RPMI7951 (cell line): ENCODE measurements around the gene NCCRP1. TPM values are rescaled to one million over a fixed set of nuclear protein-coding genes. Genes with fewer than 3 reads are reported as not detected.
A peak's percentile ranks its signal among the peaks of the same experiment; 100 is the strongest.
"Not testable (repeated sequence)": the region's sequence is repeated elsewhere in the genome, so short reads cannot be mapped to it uniquely, and the experiment has no call there.

Experiments used
- DNase-seq: peaks from one replicate; pipeline ENCODE4 v3.0.0-alpha.2; 2012; ENCODE audit warnings: low read depth
- total RNA-seq: library from RNA; depleted of rRNA; stranded (reverse); fragments of >200 nt; shearing (Covaris generic); gene quantifications from 2 replicates; pipeline ENCODE4 v1.2.3, GENCODE V29; 2014

Gene NCCRP1
- total RNA-seq, 1 experiment from 2014 or later = 0.12 TPM

GRCh38 chr19:39208175-39208795, 11.5 kb downstream of the NCCRP1 start:
- no peak for DNase-seq

GRCh38 chr19:39209196-39209595, 12.4 kb downstream of the NCCRP1 start:
- DNase-seq = no peak

DNA sequence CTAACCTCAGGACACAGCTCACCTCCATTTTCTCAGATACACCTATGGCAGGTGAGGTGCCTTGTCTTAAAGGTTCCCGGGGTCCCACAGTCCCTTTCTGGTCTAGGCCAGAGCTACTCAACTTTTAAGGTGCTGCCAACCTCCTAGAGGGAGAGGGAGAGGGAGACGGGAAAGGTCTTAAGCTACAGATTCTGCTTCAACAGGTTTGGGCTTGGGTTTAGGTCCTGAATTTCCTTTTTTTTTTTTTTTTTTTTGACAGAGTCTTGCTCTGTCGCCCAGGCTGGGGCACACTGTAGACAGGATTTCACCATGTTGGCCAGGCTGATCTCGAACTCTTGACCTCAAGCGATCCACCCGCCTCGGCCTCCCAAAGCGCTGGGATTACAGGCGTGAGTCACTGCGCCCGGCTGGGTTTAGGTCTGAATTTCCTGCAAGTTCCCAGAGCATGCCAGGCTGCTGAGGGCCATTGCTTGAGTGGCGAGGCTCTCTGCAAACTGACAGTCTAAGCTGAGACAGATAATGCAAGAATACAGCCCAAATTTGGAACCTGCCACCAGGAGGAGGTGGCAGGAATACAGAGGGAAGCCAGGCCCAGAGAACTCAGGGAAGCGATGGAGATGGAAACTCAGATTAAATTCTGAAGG, 15.1 kb downstream of the NCCRP1 start:
- peak; percentile 24 for DNase-seq

DNA sequence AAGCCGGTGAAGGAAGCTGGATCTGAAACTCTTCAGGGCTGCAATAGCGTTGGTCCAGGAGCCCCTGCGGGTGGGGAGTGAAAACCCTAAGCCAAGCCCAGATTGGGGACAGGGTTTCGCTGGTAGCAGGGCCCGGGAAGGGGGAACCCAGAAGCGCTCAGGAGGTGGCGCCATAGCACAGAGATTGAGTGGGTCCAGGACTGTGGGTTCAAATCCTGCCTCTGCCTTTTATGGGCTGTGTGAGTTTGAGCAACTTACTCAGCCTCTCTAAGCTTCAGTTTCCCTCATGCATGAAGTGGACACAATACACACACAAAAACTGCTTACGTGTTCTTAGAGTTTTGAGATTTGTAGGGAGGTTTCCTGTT, 15.6 kb downstream of the NCCRP1 start:
- no peak for DNase-seq

DNA sequence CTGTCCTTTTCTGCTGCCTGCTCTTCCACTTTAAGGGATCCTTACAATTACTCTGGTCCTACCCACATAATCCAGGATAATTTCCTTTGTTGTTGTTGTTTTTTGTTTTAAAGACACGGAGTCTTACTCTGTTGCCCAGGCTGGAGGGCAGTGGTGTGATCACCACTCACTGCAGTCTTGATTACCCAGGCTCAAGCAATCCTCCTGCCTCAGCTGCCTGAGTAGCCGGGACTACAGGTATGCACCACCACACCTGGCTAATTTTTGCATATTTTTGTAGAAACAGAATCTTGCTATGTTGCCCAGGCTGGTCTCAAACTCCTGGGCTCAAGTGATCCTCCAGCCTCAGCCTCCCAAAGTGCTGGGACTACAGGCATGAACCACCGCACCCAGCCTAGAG, 18.6 kb downstream of the NCCRP1 start:
- not testable (repeated sequence) for DNase-seq

DNA sequence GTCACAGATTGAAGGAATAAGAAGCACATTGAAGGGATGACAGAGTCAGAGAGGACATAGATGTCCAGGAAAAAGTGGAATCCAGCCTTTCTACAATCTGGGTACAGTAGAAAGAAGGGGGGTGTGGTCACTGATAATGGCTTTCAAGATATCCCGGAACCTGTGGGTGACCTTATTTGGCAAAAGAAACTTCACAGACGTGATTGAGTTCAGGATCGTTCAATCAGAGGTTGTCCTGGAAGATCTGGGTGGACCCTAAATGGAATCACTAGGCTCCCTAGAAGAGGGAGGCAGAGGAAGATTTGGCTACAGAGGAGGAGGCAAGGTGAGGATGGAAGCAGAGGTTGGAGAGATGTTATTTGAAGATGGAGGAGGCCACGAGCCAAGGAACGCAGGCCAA, 20.3 kb downstream of the NCCRP1 start:
- no peak for DNase-seq

DNA sequence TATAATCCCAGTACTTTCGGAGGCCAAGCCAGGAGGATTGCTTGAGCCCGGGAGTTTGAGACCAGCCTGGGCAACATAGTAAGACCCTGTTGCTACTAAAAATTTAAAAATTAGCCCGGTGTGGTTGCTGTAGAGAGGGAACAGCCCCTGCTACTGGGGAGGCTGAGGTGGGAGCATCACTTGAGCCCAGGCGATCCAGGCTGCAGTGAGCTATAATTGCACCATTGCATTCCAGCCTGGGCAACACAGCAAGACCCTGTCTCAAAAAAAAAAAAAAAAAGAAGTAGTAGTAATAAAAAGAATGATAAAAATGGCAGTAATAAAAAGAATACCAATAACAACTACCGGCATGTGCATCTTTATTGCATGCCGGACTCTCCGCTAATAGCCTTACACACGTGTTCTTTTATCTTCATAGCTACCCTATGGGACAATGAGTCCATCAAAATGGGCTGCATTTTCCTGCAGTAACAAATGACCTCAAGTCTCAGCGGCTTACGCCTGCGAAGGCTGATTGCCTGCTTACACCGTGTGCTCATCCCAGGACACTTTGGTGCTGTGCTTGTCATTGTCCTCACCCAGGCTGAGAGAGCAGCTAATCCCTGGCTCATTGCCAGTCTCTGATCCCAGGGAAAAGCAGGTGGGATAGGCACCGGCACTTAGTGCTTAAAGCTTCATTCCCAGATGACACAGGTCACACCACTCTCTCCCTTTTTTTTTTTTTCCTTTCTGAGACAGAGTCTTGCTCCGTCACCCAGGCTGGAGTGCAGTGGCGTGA, 21.7 kb downstream of the NCCRP1 start:
- no peak for DNase-seq

- not testable (repeated sequence) for DNase-seq
These were observed 22.3 kb downstream of the NCCRP1 start for GRCh38 chr19:39219108-39219507.

DNA sequence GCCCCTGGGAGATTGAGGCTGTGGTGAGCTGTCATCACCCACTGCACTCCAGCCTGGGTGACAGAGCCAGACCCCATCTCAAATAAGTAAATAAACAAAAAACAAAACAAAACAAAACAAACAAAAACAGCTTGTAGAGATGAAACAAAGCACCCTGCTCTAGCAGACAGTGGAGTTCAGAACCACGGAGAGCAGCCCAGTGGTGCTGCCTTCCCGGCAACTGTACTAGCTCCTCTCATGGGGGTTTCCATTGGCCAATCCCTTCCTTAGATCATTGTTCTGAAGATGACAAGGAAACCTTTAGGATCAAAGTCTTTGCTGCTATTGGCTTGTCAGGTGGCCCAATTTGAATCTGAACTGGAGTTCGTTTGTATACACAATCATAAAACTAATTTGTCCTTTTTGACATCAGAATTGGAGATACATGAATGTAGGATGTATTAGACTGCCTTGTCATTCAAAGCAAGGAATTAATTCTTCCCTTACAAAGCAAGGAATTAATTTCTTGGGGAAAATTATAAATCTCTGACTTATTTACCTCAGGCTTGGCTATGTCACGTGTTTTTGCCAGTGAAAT, 27.0 kb downstream of the NCCRP1 start:
- peak; percentile 22 for DNase-seq

- DNase-seq = no peak
These were observed 28.1 kb downstream of the NCCRP1 start for GRCh38 chr19:39224910-39225309.

- no peak for DNase-seq
These were observed 33.5 kb downstream of the NCCRP1 start for GRCh38 chr19:39230096-39230764.

DNA sequence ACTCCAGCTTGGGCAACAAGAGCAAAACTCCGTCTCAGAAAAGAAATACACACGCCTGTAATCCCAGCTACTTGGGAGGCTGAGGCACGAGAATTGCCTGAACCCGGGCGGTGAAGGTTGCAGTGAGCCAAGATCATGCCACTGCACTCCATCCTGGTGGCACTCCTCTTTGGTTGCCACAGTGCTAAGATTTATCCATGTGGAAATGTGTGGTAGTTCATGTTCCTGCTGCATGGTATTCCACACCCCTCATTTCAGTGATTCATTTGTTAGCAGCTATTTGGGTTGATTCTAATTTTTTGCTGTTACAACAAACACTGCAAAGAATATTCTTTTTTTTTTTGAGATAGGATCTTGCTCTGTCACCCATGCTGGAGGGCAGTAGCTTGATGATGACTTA, 35.9 kb downstream of the NCCRP1 start:
- DNase-seq = no peak

DNA sequence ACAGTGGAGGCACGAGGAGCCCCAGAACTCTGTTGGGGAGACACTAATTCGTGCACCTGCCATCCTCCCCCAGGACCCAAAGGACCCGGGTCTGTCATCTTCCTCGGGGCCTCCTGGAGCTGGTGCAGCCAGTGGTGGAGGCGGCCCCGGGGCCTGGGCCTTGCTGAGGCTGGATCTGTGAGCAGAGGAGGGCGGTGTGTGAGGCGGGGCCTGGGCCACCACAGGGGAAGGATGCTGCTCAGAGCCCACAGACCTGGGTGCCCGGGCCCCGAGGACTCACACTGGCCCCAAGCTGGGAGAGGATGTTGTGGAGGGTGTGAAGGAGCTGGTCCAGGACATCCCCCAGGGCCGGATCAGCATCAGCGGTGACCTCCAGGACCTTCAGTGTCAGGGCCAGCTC, 39.8 kb downstream of the NCCRP1 start:
- no peak for DNase-seq

GRCh38 chr19:39237200-39238184, 40.7 kb downstream of the NCCRP1 start:
- peak; percentile 28 for DNase-seq

- DNase-seq = no peak
These were observed 41.4 kb downstream of the NCCRP1 start for GRCh38 chr19:39238209-39238608.

DNA sequence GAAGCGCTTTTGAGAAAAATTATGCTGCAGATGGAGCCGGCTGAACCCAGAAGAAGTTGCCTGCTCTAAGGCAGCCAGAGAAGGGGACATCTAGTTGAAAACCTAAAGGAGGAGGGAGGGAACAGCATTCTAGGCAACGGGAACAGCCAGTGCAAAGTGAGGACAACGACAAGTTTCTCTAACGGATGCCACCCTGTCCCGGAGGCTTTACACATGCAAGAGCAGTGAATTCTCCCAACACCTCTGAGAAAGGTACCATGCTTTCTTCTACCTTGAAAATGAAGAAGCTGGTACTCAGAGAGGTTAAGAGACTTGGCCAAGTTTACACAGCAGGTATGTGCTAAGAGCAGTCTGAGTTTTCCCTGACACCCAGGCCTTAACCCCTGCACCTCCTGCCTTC, 42.2 kb downstream of the NCCRP1 start:
- no peak for DNase-seq

DNA sequence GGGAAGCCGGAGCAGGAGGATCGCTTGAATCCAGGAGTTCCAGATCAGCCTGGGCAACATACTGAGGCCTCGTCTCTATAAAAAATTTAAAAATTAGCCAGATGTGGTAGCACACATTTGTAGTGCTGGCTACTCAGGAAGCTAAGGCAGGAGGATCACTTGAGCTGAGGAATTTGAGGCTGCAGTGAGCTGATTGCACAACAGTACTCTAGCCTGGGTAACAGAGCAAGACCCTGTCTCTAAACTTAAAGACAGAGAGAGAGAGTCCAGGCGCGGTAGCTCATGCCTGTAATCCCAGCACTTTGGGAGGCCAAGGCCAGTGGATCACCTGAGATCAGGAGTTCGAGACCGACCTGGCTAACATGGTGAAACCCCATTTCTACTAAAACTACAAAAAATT, 43.7 kb downstream of the NCCRP1 start:
- DNase-seq = no peak

DNA sequence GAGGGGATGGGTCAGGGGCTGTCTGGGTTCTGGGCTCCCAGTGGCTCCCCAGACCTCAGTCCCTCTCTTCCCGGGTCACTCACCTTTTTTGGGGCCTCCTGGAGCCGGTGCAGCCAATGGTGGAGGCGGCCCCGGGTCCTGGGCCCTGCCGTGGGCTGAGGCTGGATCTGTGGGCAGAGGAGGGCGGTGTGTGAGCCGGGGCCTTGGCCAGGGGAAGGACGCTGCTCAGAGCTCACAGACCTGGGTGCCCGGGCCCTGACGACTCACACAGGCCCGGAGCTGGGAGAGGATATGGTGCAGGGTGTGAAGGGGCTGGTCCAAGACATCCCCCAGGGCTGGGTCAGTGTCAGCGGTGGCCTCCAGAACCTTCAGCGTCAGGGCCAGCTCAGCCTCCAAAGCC, 47.0 kb downstream of the NCCRP1 start:
- DNase-seq = not testable (repeated sequence)

- not testable (repeated sequence) for DNase-seq
These were observed 47.8 kb downstream of the NCCRP1 start, which contains the start of gene IFNL3 for GRCh38 chr19:39244410-39245100. IFNL3 (minus strand) TSS chr19:39245006; CDS start chr19:39244967, 39 bp downstream.

GRCh38 chr19:39245166-39245565, 48.4 kb downstream of the NCCRP1 start:
- not testable (repeated sequence) for DNase-seq
